WERI-Rb-1 (cell line): Measurements from ENCODE around the gene ZSCAN25.

ENCODE experiments used
- DNase-seq: peaks from one replicate; pipeline ENCODE4 v3.0.0-alpha.2; 2020
- H3K27ac ChIP-seq: fragments of 250-450 bp; sonication (Bioruptor Pico); 2 replicates; pipeline ENCODE4 v1.5.1; 2020; ENCODE audit warnings: mild to moderate bottlenecking, moderate library complexity
- H3K27me3 ChIP-seq: fragments of 250-450 bp; sonication (Bioruptor Pico); 2 replicates; pipeline ENCODE4 v1.5.1; 2021; ENCODE audit warnings: mild to moderate bottlenecking, low read depth, moderate library complexity; ENCODE audit not compliant: insufficient read depth, severe bottlenecking
- H3K36me3 ChIP-seq: fragments of 250-450 bp; sonication (Bioruptor Pico); 2 replicates; pipeline ENCODE4 v1.5.1; 2020; ENCODE audit warnings: mild to moderate bottlenecking, moderate library complexity
- H3K4me3 ChIP-seq: 2 replicates; pipeline ENCODE4 v1.5.1; 2011; ENCODE audit warnings: low read depth, mild to moderate bottlenecking, control low read depth, low read length
- H3K9me3 ChIP-seq: fragments of 250-450 bp; sonication (Bioruptor Pico); 2 replicates; pipeline ENCODE4 v1.5.1; 2021; ENCODE audit warnings: mild to moderate bottlenecking, moderate library complexity; ENCODE audit not compliant: severe bottlenecking
- CTCF ChIP-seq: IDR thresholded peaks from 2 replicates; pipeline ENCODE4 v1.5.1; 2011; ENCODE audit warnings: low read depth, mild to moderate bottlenecking, control low read depth, inconsistent platforms, low read length

ZSCAN25 gene

GRCh38 chr7:99624484-99624883 lies 7.7 kb downstream of the ZSCAN25 start:
- Histone ChIP-seq H3K27me3 (no peaks in the 10 kb centered on the region), H3K9me3 (no peaks in the 10 kb centered on the region), H3K4me3 (no peak overlapping the region), H3K27ac (no peak overlapping the region), H3K36me3 (peaks cover 83% of the 10 kb centered on the region)
- no peak for TF ChIP-seq CTCF
- no peak for DNase-seq

DNA sequence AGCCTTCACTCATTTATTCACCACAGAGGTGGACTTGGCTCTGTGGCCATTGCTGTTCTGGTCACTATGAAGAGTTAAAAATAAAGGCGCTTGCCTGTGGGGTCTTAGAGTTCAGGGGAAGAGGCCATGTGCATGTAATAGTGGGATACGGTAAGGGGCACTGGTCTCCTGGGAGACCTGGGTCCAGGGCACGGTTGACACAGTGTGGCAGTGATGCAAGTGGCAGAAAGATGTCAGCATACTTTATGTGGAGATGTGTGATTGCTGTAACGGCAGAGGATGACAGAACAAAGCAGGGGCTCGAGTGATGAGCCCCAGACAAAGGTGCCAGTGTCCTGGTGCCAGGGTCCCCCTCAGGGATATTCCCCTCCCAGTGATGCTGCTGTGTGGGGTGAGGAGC lies 8.6 kb downstream of the ZSCAN25 start:
- Histone ChIP-seq H3K4me3 (no peak overlapping the region), H3K27ac (no peak overlapping the region), H3K36me3 (peaks cover 83% of the 10 kb centered on the region), H3K9me3 (no peaks in the 10 kb centered on the region), H3K27me3 (no peaks in the 10 kb centered on the region)
- no peak for DNase-seq
- TF ChIP-seq CTCF = no peak

GRCh38 chr7:99625961-99626360 lies 9.2 kb downstream of the ZSCAN25 start:
- TF ChIP-seq CTCF = no peak
- peaks cover 81% of the 10 kb centered on the region for H3K36me3 ChIP-seq
- H3K4me3 ChIP-seq = no peak overlapping the region
- no peak overlapping the region for H3K27ac ChIP-seq
- no peaks in the 10 kb centered on the region for H3K27me3 ChIP-seq
- H3K9me3 ChIP-seq = no peaks in the 10 kb centered on the region
- DNase-seq = no peak

GRCh38 chr7:99626661-99627060 lies 9.9 kb downstream of the ZSCAN25 start:
- Histone ChIP-seq H3K27ac (no peak overlapping the region), H3K27me3 (no peaks in the 10 kb centered on the region), H3K4me3 (no peak overlapping the region), H3K9me3 (no peaks in the 10 kb centered on the region), H3K36me3 (peaks cover 77% of the 10 kb centered on the region)
- no peak for TF ChIP-seq CTCF
- no peak for DNase-seq

- TF ChIP-seq CTCF = no peak
Measured at GRCh38 chr7:99627513-99627912, 10.8 kb downstream of the ZSCAN25 start.

More at GRCh38 chr7:99627513-99627912, 10.8 kb downstream of the ZSCAN25 start:
- H3K27me3 ChIP-seq = no peaks in the 10 kb centered on the region
- H3K4me3 ChIP-seq = no peak overlapping the region
- H3K36me3 ChIP-seq = peaks cover 72% of the 10 kb centered on the region
- H3K27ac ChIP-seq = no peak overlapping the region
- no peaks in the 10 kb centered on the region for H3K9me3 ChIP-seq
- DNase-seq = no peak
